HG03378 (cell line): ENCODE data around the gene PTPN14.
A peak's percentile ranks its signal among the peaks of the same experiment; 100 is the strongest.

Experiments used
- ATAC-seq: cut with Tn5 transposase; IDR thresholded peaks from one replicate; pipeline ENCODE4 v1.9.1; 2021; ENCODE audit warnings: mild to moderate bottlenecking, moderate library complexity; ENCODE audit not compliant: unreplicated experiment

Gene PTPN14

GRCh38 chr1:214438075-214438474 lies 113.3 kb downstream of the PTPN14 start:
- ATAC-seq: no peak

GRCh38 chr1:214435867-214436266 lies 115.5 kb downstream of the PTPN14 start:
- no peak for ATAC-seq

- no peak for ATAC-seq
Measured at GRCh38 chr1:214432245-214432644, 119.2 kb downstream of the PTPN14 start.

- ATAC-seq: no peak
Measured at GRCh38 chr1:214429951-214430770, 121.2 kb downstream of the PTPN14 start.

- peak; percentile 98 for ATAC-seq
Measured at GRCh38 chr1:214427871-214428277, 123.5 kb downstream of the PTPN14 start.

- no peak for ATAC-seq
Measured at GRCh38 chr1:214426426-214426812, 125.0 kb downstream of the PTPN14 start.

GRCh38 chr1:214425716-214426425 lies 125.5 kb downstream of the PTPN14 start:
- ATAC-seq: no peak

- ATAC-seq: no peak
Measured at GRCh38 chr1:214425101-214425500, 126.3 kb downstream of the PTPN14 start.

- no peak for ATAC-seq
Measured at GRCh38 chr1:214423045-214423444, 128.4 kb downstream of the PTPN14 start.

- ATAC-seq: no peak
Measured at GRCh38 chr1:214422137-214422671, 129.2 kb downstream of the PTPN14 start.

- no peak for ATAC-seq
Measured at GRCh38 chr1:214420833-214421232, 130.6 kb downstream of the PTPN14 start.

- no peak for ATAC-seq
Measured at GRCh38 chr1:214420341-214420740, 131.1 kb downstream of the PTPN14 start.

GRCh38 chr1:214419650-214420049 lies 131.8 kb downstream of the PTPN14 start:
- no peak for ATAC-seq

GRCh38 chr1:214418391-214418790 lies 133.0 kb downstream of the PTPN14 start:
- ATAC-seq: no peak

- no peak for ATAC-seq
Measured at GRCh38 chr1:214417545-214418210, 133.7 kb downstream of the PTPN14 start.

GRCh38 chr1:214416858-214417257 lies 134.5 kb downstream of the PTPN14 start:
- ATAC-seq: no peak

- ATAC-seq: no peak
Measured at GRCh38 chr1:214416417-214416816, 135.0 kb downstream of the PTPN14 start.

GRCh38 chr1:214415131-214415530 lies 136.3 kb downstream of the PTPN14 start:
- ATAC-seq: no peak

- no peak for ATAC-seq
Measured at GRCh38 chr1:214414691-214415090, 136.7 kb downstream of the PTPN14 start.

- no peak for ATAC-seq
Measured at GRCh38 chr1:214413315-214413714, 138.1 kb downstream of the PTPN14 start.

GRCh38 chr1:214404571-214405213 lies 146.7 kb downstream of the PTPN14 start:
- peak; percentile 28 for ATAC-seq
